Astrocyte of the cerebellum (primary cell): ENCODE measurements around the gene CLRN1.
A peak's percentile ranks its signal among the peaks of the same experiment; 100 is the strongest.

Experiments used
- DNase-seq: peaks from one replicate; pipeline ENCODE4 v3.0.0-alpha.2; 2011; ENCODE audit warnings: low read depth
- H3K4me3 ChIP-seq: 2 replicates; pipeline ENCODE4 v1.5.1; 2011; ENCODE audit warnings: mild to moderate bottlenecking, low read depth, low read length, moderate library complexity
- in situ Hi-C: cut with HindIII; loops from 2 replicates; pipeline ENCODE4 v1.10.0; 2017; ENCODE audit warnings: low sequenced_read_pairs
- TF ChIP-seq, protein P1 (sequence below): IDR thresholded peaks from 2 replicates; pipeline ENCODE4 v1.5.1; 2012; ENCODE audit warnings: low read length, low read depth, moderate library complexity, mild to moderate bottlenecking; ENCODE audit errors: missing control alignments

Gene CLRN1

DNA sequence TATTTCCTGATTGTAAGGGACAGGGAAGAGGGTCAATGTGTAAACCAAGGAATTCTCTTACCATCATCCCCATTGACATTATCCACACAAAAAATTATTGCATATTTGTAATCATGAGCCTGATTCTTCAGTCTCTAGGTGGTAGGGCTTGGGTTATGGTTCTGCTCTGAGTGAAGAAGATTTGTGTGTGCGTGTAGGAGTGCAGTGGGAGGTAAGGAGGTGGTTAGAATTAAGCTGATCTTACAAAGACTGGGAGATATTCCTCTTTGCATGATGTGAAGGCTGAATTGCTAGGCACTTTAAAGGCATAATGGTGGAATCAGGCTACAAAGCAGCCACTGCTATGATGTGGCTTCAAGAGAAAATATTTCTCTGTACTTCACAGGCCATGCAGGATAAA, 44.3 kb downstream of the CLRN1 start:
- in situ Hi-C loops = no loop called here
- H3K4me3 ChIP-seq = no peak overlapping the region
- no peak for DNase-seq
- TF ChIP-seq, protein P1, sequence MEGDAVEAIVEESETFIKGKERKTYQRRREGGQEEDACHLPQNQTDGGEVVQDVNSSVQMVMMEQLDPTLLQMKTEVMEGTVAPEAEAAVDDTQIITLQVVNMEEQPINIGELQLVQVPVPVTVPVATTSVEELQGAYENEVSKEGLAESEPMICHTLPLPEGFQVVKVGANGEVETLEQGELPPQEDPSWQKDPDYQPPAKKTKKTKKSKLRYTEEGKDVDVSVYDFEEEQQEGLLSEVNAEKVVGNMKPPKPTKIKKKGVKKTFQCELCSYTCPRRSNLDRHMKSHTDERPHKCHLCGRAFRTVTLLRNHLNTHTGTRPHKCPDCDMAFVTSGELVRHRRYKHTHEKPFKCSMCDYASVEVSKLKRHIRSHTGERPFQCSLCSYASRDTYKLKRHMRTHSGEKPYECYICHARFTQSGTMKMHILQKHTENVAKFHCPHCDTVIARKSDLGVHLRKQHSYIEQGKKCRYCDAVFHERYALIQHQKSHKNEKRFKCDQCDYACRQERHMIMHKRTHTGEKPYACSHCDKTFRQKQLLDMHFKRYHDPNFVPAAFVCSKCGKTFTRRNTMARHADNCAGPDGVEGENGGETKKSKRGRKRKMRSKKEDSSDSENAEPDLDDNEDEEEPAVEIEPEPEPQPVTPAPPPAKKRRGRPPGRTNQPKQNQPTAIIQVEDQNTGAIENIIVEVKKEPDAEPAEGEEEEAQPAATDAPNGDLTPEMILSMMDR = no peak

DNA sequence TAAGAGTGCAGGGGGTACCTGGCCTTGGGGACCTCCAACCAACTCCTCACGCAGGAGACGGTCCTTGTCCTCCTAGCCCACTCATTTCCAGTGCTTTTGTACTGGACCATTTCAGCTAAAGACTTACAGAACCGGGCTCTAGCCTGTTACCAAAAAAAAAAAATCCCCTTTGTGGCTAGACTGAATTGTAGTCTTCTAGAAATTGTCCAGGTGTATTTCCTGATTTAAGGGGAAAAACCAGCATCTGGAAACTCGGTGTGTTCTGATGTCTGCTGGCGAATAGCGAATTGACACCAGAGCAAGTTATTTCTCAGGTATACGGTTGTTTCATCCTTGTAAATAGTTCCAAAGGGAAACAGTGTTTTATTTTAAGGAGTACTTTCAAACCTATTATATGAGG, 46.2 kb downstream of the CLRN1 start:
- H3K4me3 ChIP-seq = no peak overlapping the region
- no peak for DNase-seq
- in situ Hi-C loops = no loop called here
- TF ChIP-seq, protein P1 = no peak

- no peak overlapping the region for H3K4me3 ChIP-seq
- in situ Hi-C loops = no loop called here
- DNase-seq = peak; percentile 16
- TF ChIP-seq, protein P1 = peak; percentile 74
These were observed 46.8 kb downstream of the CLRN1 start for GRCh38 chr3:150925751-150926201.

DNA sequence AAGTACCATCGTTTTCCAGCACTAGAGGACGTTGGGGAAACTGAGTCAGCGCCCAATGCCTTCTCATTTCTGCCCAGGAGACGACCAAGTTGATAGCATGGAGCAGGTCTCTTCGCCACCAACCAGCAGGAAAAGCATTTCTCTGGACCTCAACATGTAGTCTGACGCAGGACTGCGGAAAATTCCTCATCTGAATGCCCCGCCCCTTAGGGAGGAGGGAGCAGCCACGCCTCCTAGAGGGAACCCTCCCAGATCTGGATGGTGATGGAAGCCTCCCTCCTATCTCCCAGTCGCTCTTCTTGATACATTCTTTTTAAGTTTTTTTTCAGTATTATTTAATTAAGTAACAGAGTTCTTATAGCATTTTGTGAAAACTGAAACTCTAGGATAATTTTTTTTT, 49.9 kb downstream of the CLRN1 start:
- in situ Hi-C loops = no loop called here
- DNase-seq = no peak
- H3K4me3 ChIP-seq = no peak overlapping the region
- TF ChIP-seq, protein P1 = no peak

- no peak for DNase-seq
- in situ Hi-C loops = no loop called here
- TF ChIP-seq, protein P1 = no peak
- no peak overlapping the region for H3K4me3 ChIP-seq
These were observed 51.3 kb downstream of the CLRN1 start for GRCh38 chr3:150921209-150921608.

DNA sequence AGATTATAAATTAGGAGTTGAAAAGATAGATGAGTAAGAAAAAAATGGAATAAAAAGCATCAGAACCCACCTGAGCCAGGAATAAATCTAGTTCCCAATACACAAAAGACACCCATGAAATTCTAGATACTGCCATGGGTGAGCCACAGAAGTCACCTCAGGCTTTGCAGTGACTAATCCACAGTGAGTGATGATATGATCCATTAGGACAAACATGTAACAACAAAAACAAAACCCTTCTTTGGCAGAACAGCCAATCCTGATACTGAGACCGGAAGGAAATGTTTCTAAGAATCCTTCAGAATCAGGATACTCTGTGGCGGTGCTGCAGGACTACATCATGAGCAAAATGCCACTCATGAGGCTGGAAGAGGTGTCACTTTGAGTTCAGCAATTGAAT, 52.3 kb downstream of the CLRN1 start:
- no peak overlapping the region for H3K4me3 ChIP-seq

More for the DNA sequence above, 52.3 kb downstream of the CLRN1 start:
- TF ChIP-seq, protein P1 = no peak
- no peak for DNase-seq
- in situ Hi-C loops = no loop called here
